Lung (tissue), 12 donors: ENCODE results near the gene CTXN1. TPM values are rescaled to one million over a fixed set of nuclear protein-coding genes. Genes with fewer than 3 reads are reported as not detected.
A peak's percentile ranks its signal among the peaks of the same experiment; 100 is the strongest.
"Not testable (repeated sequence)": the region's sequence is repeated elsewhere in the genome, so short reads cannot be mapped to it uniquely, and the experiment has no call there.

Experiments
- ATAC-seq: fragments of 200-7000 bp; cut with Tn5 transposase; one replicate; pipeline ENCODE4 v1.9.1; 2020; ENCODE audit warnings: moderate number of reproducible peaks; ENCODE audit not compliant: insufficient read depth, low FRiP score
- DNase-seq, 3 donors: peaks; one replicate each; pipeline ENCODE4 v3.0.0-alpha.2; 2013 to 2017
- H3K27ac ChIP-seq, 2 donors: one replicate each; pipeline ENCODE4 v1.5.1; 2013; ENCODE audit warnings: mild to moderate bottlenecking in 2 of 2, moderate library complexity in 2 of 2, control low read depth in 1 of 2, inconsistent platforms in 1 of 2, low read depth in 1 of 2, low read length in 1 of 2
- H3K27me3 ChIP-seq, 3 donors: one replicate each; pipeline ENCODE4 v1.5.1; 2013; ENCODE audit warnings: low read length in 2 of 3; ENCODE audit not compliant: control insufficient read depth in 3 of 3, insufficient read depth in 3 of 3
- H3K36me3 ChIP-seq, 4 donors: one replicate each; pipeline ENCODE4 v1.5.1; 2013; ENCODE audit warnings: low read length in 4 of 4, mild to moderate bottlenecking in 1 of 4, moderate library complexity in 1 of 4; ENCODE audit not compliant: control insufficient read depth in 4 of 4, insufficient read depth in 4 of 4
- H3K4me1 ChIP-seq, 5 donors: one replicate each; pipeline ENCODE4 v1.5.1; 2013; ENCODE audit warnings: low read length in 5 of 5, mild to moderate bottlenecking in 2 of 5, moderate library complexity in 1 of 5; ENCODE audit not compliant: control insufficient read depth in 5 of 5, insufficient read depth in 5 of 5
- H3K4me3 ChIP-seq: one replicate; pipeline ENCODE4 v1.5.1; 2013; ENCODE audit warnings: mild to moderate bottlenecking, control low read depth, moderate library complexity
- H3K9ac ChIP-seq, 2 donors: one replicate each; pipeline ENCODE4 v1.5.1; 2013; ENCODE audit warnings: low read length in 2 of 2, control low read depth in 1 of 2; ENCODE audit not compliant: insufficient read depth in 1 of 2
- H3K9me3 ChIP-seq, 4 donors: one replicate each; pipeline ENCODE4 v1.5.1; 2013; ENCODE audit warnings: low read length in 3 of 4, mild to moderate bottlenecking in 1 of 4, moderate library complexity in 1 of 4; ENCODE audit not compliant: control insufficient read depth in 4 of 4, insufficient read depth in 3 of 4
- WGBS, 2 donors: extraction: QIAGEN DNeasy Blood & Tissue Kit; methylation state at CpG; one replicate each; pipeline ENCODE4 v1.1.7; 2013; 5-methylcytosine and 5-hydroxymethylcytosine counted together
- polyA plus RNA-seq, 2 donors: library from polyadenylated mRNA; stranded (reverse); fragments of 200-250 nt; gene quantifications; one replicate each; pipeline ENCODE4 v1.2.1, GENCODE V29; 2013
- total RNA-seq, 2 donors: library from RNA; depleted of rRNA in 1 of 2; stranded (reverse); fragments of >200 nt in 1 of 2; gene quantifications; one replicate each; pipeline ENCODE4 v1.2.1, GENCODE V29; 2014 to 2021
- TF ChIP-seq, protein P1 (sequence below): IDR thresholded peaks from 2 replicates; pipeline ENCODE4 v1.5.1; 2012; ENCODE audit warnings: mild to moderate bottlenecking; ENCODE audit errors: control extremely low read depth, extremely low read depth
- donor health status: control.
- donor health status: control.
- donor health status: Bipolar disorder and iron deficiency.
- donor health status: healthy.
- donor health status: DM: yes; HTN: yes; CAD: no.

Gene CTXN1
- total and polyA plus RNA-seq, 4 donors, result 4.3 to 25.9 (median 6.9) TPM

DNA sequence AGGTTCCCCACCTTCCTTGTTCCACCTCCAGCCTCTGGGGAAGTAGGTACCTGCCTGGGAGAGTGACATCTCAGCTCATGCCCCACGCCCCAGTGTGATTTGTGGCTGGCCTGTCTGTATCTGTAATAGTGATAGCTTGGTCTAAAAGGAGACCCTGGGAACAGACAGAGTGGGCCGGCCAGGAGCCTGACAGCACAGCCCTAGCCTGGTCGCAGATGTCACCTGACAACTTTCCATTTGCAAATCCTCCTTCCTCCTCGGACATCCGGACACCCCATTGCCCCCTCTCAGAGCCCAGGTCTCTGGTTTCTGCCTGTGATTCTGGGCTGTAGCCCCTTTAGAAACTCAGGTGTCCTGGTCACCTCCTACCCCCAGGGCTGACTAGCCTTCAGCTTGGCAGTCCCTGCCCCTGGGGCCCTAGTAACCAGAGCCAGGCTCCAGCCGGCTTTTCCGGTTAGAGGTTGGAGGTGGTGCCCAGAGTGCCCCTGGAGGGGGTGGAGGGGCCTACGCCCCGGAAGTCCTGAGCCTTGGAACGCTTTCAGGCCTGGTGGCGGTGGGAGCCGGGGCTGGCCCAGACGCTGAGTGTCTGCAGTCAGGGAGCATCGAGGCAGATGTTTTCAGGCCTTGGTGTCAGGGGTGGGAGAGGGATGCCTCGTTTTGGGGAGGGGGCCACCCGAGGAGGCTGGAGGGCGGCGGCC lies 31.2 kb downstream of the CTXN1 start:
- TF ChIP-seq, protein P1, sequence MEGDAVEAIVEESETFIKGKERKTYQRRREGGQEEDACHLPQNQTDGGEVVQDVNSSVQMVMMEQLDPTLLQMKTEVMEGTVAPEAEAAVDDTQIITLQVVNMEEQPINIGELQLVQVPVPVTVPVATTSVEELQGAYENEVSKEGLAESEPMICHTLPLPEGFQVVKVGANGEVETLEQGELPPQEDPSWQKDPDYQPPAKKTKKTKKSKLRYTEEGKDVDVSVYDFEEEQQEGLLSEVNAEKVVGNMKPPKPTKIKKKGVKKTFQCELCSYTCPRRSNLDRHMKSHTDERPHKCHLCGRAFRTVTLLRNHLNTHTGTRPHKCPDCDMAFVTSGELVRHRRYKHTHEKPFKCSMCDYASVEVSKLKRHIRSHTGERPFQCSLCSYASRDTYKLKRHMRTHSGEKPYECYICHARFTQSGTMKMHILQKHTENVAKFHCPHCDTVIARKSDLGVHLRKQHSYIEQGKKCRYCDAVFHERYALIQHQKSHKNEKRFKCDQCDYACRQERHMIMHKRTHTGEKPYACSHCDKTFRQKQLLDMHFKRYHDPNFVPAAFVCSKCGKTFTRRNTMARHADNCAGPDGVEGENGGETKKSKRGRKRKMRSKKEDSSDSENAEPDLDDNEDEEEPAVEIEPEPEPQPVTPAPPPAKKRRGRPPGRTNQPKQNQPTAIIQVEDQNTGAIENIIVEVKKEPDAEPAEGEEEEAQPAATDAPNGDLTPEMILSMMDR, result no peak
- peak overlapping the region in 1 of 2 donors; percentile 63 for H3K27ac ChIP-seq
- H3K27me3 ChIP-seq, result no peaks in the 10 kb centered on the region
- ATAC-seq, result peak; percentile 49
- peak; percentile 56 to 74 (median 72) for DNase-seq
- H3K4me1 ChIP-seq, result peaks cover 0 to 6% (median 0%) of the 10 kb centered on the region in 5 donors
- 46 to 62% methylated on average over 18 of the region's 18 CpGs for WGBS, 2 donors
- H3K36me3 ChIP-seq, result no peaks in the 10 kb centered on the region
- H3K9ac ChIP-seq, result peak overlapping the region in 1 of 2 donors; percentile 28
- H3K4me3 ChIP-seq, result no peak overlapping the region
- H3K9me3 ChIP-seq, result no peaks in the 10 kb centered on the region

DNA sequence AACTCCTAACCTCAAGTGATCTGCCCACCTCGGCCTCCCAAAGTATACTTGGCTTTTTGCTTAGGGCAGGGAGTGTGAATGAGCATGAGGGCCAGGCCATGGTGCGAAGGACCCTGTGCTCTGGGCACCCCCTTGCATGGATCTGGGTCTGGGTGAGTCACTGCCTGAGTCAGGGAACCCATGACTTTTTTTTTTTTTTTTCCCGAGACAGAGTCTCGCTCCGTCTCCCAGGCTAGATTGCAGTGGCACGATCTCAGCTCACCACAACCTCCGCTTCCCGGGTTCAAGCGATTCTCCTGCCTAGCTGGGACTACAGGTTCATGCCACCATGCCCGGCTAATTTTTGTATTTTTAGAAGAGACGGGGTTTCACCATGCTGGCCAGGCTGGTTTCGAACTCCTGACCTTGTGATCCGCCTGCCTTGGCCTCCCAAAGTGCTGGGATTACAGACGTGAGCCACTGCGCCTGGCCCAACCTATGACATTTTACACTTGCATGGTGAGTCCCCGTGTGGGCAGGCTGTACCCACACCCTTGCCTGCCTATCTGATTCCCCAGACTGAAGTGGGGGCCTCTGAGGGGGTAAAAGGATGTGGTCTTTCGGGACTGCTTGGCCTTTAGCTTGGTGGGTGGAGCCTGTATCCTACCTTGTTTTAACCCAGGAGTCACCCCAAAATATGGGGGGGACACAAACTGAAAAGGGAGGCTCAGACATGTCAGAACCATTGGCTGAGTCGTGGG lies 32.4 kb downstream of the CTXN1 start:
- not testable (repeated sequence) for H3K9ac ChIP-seq, H3K4me1 ChIP-seq, ATAC-seq, H3K27ac ChIP-seq, DNase-seq, H3K9me3 ChIP-seq, H3K36me3 ChIP-seq, H3K27me3 ChIP-seq, H3K4me3 ChIP-seq
- 83% methylated on average over 18 of the region's 18 CpGs for WGBS, 2 donors

DNA sequence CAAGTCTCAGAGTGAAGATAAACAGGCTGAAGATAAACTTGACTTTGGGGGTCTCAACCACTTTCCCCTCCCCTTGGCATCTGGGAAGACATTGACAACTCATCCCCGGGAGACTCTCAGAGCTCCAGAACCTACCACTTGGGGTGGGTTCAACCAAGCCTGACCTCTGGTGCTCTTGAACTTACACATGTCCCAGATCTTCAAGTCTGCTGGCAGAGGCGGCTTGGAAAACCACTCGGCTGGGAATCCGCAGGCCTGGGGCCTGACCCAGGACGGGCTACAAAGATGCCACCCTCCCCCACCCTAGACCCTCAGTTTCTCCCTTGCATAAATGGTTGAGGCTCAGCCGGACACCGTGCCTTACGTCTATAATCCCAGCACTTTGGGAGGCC lies 37.1 kb downstream of the CTXN1 start:
- Histone ChIP-seq H3K27ac (no peak overlapping the region), H3K9ac (no peak overlapping the region), H3K9me3 (no peaks in the 10 kb centered on the region), H3K4me1 (no peaks in the 10 kb centered on the region), H3K4me3 (peak overlapping the region; percentile 18), H3K27me3 (no peaks in the 10 kb centered on the region), H3K36me3 (no peaks in the 10 kb centered on the region)
- ATAC-seq, result no peak
- 68 to 79% methylated on average over 8 of the region's 8 CpGs for WGBS, 2 donors
- no peak for DNase-seq
- TF ChIP-seq, protein P1, result no peak

DNA sequence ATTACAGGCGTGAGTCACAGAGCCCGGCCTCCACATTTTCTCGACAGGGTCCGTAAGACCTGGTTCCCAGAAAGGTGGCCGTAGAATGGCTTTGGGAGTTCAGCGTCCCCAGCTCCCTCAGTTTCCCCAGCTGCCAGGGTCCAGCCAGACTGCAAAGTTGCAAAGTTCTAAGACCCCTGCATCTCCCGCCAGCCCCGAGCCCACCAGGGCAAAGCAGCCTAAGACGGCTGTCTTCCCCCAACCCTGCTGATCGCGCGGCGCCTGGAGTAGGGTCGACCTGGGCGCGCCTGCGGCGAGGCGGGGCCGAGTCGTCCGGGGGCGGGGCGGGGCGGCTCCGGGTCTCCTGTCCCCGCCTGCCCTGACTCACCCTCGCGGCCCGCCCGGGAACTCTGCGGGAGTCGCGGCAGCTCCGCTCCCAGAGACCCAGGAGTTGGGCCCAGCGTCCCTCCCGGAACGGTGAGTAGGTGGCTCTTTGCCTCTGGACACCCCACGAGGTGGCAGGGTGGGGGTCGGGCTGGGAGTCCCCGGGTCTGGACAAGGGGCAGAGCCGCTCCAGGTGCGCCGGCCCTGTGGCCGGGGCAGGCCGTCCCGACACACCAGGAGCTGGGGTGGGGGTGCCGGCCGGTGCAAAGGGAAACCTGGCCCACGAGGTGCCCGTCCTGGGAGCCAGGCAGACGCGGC lies 37.6 kb downstream of the CTXN1 start, which contains the start of gene LRRC8E:
Gene LRRC8E, plus strand, starts transcription at position 366 of the 681 bp plus-strand sequence. CDS start 7,094 bp downstream, outside the sequence.
- H3K4me1 ChIP-seq, result no peaks in the 10 kb centered on the region
- no peaks in the 10 kb centered on the region for H3K27me3 ChIP-seq
- no peaks in the 10 kb centered on the region for H3K36me3 ChIP-seq
- H3K27ac ChIP-seq, result no peak within 1 kb of the TSS
- ATAC-seq, result peak; percentile 86
- 8 to 9% methylated on average over 51 to 53 of the region's 53 CpGs for WGBS, 2 donors
- H3K9ac ChIP-seq, result no peak within 1 kb of the TSS
- no peaks in the 10 kb centered on the region for H3K9me3 ChIP-seq
- peak within 1 kb of the TSS; percentile 18 for H3K4me3 ChIP-seq
- DNase-seq, result peak; percentile 42 to 55 (median 46)
- TF ChIP-seq, protein P1, result no peak
